ENCODE measurements around the gene ZNF606. TPM values are rescaled to one million over a fixed set of nuclear protein-coding genes. Genes with fewer than 3 reads are reported as not detected.
A peak's percentile ranks its signal among the peaks of the same experiment; 100 is the strongest.

Gene ZNF606
- total and polyA plus RNA-seq, 2 donors (not counting 1 experiment from before 2014, with no cell fraction given), result 4.7 to 17.5 TPM

DNA sequence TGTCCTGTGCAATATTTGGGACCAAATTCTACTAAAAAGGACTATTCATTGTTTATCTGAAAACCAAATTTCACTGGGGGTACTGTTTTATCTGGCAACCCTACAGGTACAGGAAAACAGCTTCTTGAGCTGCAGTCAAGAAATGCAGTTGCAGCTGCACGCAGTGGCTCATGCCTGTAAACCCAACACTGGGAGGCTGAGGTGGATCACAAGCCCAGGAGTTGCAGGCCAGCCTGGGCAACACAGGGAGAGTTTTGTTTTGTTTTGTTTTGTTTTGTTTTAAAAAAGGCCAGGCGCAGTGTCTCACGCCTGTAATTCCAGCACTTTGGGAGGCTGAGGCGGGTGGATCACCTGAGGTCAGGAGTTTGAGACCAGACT, 19.7 kb upstream of the ZNF606 start:
- no peak for DNase-seq (ENCODE audit: low read depth in 2 of 2)
- Histone ChIP-seq H3K4me3 (replicated peaks in 1 of 4; ENCODE audit: control extremely low read depth in 1 of 4, insufficient read depth in 1 of 4, low read depth in 3 of 4, low read length in 4 of 4) (no peak overlapping the region), H3K4me1 (ENCODE audit: control insufficient read depth, extremely low read depth, insufficient read depth, low read length) (no peaks in the 10 kb centered on the region), H2AFZ (ENCODE audit: low read length) (no peak overlapping the region), H3K9me3 (ENCODE audit: control insufficient read depth, insufficient read depth, low read depth, low read length) (no peaks in the 10 kb centered on the region), H3K27me3 (ENCODE audit: control insufficient read depth, insufficient read depth, low read length) (no peaks in the 10 kb centered on the region), H3K27ac (ENCODE audit: insufficient read depth, low read length) (no peak overlapping the region), H4K20me1 (ENCODE audit: control insufficient read depth, extremely low read depth, insufficient read depth, low read length) (no peaks in the 10 kb centered on the region), H3K79me2 (ENCODE audit: control insufficient read depth, insufficient read depth, low read length) (no peaks in the 10 kb centered on the region), H3K9ac (ENCODE audit: insufficient read depth, low read length) (no peak overlapping the region), H3K4me2 (ENCODE audit: extremely low read depth, insufficient read depth, low read length) (no peak overlapping the region), H3K36me3 (ENCODE audit: control insufficient read depth, insufficient read depth, low read length) (no peaks in the 10 kb centered on the region)
- TF ChIP-seq EZH2 (IDR thresholded peaks at IDR 0.05; ENCODE audit: low read length, missing control alignments), result no peak
- TF ChIP-seq, protein P1, sequence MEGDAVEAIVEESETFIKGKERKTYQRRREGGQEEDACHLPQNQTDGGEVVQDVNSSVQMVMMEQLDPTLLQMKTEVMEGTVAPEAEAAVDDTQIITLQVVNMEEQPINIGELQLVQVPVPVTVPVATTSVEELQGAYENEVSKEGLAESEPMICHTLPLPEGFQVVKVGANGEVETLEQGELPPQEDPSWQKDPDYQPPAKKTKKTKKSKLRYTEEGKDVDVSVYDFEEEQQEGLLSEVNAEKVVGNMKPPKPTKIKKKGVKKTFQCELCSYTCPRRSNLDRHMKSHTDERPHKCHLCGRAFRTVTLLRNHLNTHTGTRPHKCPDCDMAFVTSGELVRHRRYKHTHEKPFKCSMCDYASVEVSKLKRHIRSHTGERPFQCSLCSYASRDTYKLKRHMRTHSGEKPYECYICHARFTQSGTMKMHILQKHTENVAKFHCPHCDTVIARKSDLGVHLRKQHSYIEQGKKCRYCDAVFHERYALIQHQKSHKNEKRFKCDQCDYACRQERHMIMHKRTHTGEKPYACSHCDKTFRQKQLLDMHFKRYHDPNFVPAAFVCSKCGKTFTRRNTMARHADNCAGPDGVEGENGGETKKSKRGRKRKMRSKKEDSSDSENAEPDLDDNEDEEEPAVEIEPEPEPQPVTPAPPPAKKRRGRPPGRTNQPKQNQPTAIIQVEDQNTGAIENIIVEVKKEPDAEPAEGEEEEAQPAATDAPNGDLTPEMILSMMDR (conservative IDR thresholded peaks at IDR 0.05 in 1 of 2, IDR thresholded peaks at IDR 0.05 in 1 of 2; ENCODE audit: low read depth in 1 of 2, low read length in 2 of 2), result no peak

DNA sequence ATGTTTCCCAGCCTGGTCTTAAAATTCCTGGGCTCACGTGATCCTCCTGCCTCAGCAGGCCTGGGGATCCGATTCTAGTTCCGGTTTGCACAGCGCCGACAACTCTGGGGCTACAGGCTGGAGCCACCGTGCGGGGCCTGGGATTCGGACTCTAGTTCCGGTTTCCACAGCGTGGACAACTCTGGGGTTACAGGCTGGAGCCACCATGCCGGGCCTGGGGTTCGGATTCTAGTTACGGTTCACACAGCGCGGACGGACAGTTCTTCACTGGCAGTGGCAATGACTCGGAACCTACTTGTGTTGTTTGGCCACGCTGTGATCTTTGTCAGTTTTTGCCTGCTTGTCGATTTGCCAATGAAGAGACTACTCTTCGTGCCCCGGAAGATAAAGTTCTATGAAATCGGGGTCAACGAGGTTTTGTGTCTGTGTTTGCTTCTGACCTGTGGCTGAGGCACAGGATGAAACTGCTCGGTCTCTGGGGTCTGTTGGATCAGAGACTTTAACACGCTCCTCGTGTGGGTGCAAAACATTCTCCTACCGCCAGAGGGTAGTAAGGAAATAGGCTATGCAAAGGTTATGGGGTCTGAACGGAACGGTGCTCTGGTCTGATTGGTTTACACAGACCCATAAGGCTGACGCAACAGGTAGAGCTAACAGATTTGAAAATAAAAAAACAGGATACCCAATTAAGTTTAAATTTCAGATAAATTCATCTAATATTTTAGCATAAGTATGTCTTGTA, 19.1 kb upstream of the ZNF606 start:
- TF ChIP-seq, protein P1 (conservative IDR thresholded peaks at IDR 0.05 in 1 of 2, IDR thresholded peaks at IDR 0.05 in 1 of 2; ENCODE audit: low read depth in 1 of 2, low read length in 2 of 2), result peak; percentile 40 to 46
- no peak for TF ChIP-seq EZH2 (IDR thresholded peaks at IDR 0.05; ENCODE audit: low read length, missing control alignments)
- no peak overlapping the region for H2AFZ ChIP-seq (ENCODE audit: low read length)
- no peak overlapping the region for H3K4me3 ChIP-seq (replicated peaks in 1 of 4; ENCODE audit: control extremely low read depth in 1 of 4, insufficient read depth in 1 of 4, low read depth in 3 of 4, low read length in 4 of 4)
- no peaks in the 10 kb centered on the region for H3K79me2 ChIP-seq (ENCODE audit: control insufficient read depth, insufficient read depth, low read length)
- no peak overlapping the region for H3K4me2 ChIP-seq (ENCODE audit: extremely low read depth, insufficient read depth, low read length)
- H3K27ac ChIP-seq (ENCODE audit: insufficient read depth, low read length), result no peak overlapping the region
- no peaks in the 10 kb centered on the region for H3K4me1 ChIP-seq (ENCODE audit: control insufficient read depth, extremely low read depth, insufficient read depth, low read length)
- DNase-seq (ENCODE audit: low read depth in 2 of 2), result peak; percentile 25 to 72
- no peaks in the 10 kb centered on the region for H3K27me3 ChIP-seq (ENCODE audit: control insufficient read depth, insufficient read depth, low read length)
- H3K9me3 ChIP-seq (ENCODE audit: control insufficient read depth, insufficient read depth, low read depth, low read length), result no peaks in the 10 kb centered on the region
- H3K9ac ChIP-seq (ENCODE audit: insufficient read depth, low read length), result no peak overlapping the region
- H4K20me1 ChIP-seq (ENCODE audit: control insufficient read depth, extremely low read depth, insufficient read depth, low read length), result no peaks in the 10 kb centered on the region
- no peaks in the 10 kb centered on the region for H3K36me3 ChIP-seq (ENCODE audit: control insufficient read depth, insufficient read depth, low read length)

DNA sequence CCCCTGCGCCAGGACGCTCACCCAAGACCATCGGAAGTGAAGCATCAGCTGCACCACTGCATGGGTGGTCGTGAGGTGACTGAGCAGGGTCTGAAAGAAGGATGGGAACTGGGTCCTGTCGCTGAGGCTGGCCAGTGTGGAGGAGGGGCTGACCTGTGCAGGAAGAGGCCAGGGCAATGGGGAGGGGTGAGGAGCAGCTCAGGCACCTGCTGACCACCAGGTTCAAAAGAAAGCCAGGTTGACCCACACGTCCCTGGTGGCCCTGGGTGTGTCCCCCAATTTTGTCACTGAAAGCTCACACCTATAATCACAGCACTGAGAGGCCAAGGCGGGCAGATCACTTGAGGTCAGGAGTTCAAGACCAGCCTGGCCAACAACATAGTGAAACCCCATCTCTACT, 17.5 kb upstream of the ZNF606 start:
- H3K36me3 ChIP-seq (ENCODE audit: control insufficient read depth, insufficient read depth, low read length), result no peaks in the 10 kb centered on the region
- H2AFZ ChIP-seq (ENCODE audit: low read length), result no peak overlapping the region
- DNase-seq (ENCODE audit: low read depth in 2 of 2), result no peak
- H3K9me3 ChIP-seq (ENCODE audit: control insufficient read depth, insufficient read depth, low read depth, low read length), result no peaks in the 10 kb centered on the region
- TF ChIP-seq, protein P1 (conservative IDR thresholded peaks at IDR 0.05 in 1 of 2, IDR thresholded peaks at IDR 0.05 in 1 of 2; ENCODE audit: low read depth in 1 of 2, low read length in 2 of 2), result no peak
- no peak for TF ChIP-seq EZH2 (IDR thresholded peaks at IDR 0.05; ENCODE audit: low read length, missing control alignments)
- no peaks in the 10 kb centered on the region for H3K27me3 ChIP-seq (ENCODE audit: control insufficient read depth, insufficient read depth, low read length)
- no peak overlapping the region for H3K27ac ChIP-seq (ENCODE audit: insufficient read depth, low read length)
- H3K79me2 ChIP-seq (ENCODE audit: control insufficient read depth, insufficient read depth, low read length), result no peaks in the 10 kb centered on the region
- H3K4me1 ChIP-seq (ENCODE audit: control insufficient read depth, extremely low read depth, insufficient read depth, low read length), result no peaks in the 10 kb centered on the region
- H3K4me3 ChIP-seq (replicated peaks in 1 of 4; ENCODE audit: control extremely low read depth in 1 of 4, insufficient read depth in 1 of 4, low read depth in 3 of 4, low read length in 4 of 4), result no peak overlapping the region
- no peak overlapping the region for H3K9ac ChIP-seq (ENCODE audit: insufficient read depth, low read length)
- H4K20me1 ChIP-seq (ENCODE audit: control insufficient read depth, extremely low read depth, insufficient read depth, low read length), result no peaks in the 10 kb centered on the region
- H3K4me2 ChIP-seq (ENCODE audit: extremely low read depth, insufficient read depth, low read length), result no peak overlapping the region

Measured in fibroblast of lung (primary cell).